Measurements from ENCODE around the gene CDC42EP4.

CDC42EP4 gene

GRCh38 chr17:73290399-73291259 lies 21.2 kb downstream of the CDC42EP4 start:
- H3K4me3 ChIP-seq (ENCODE audit: control insufficient read depth, low read depth, low read length): no peak overlapping the region
- no peak for TF ChIP-seq CTCF (IDR thresholded peaks at IDR 0.05; ENCODE audit: control insufficient read depth, insufficient read depth, low read depth, low read length, missing control alignments)
- no peak for DNase-seq (ENCODE audit: low read depth)

GRCh38 chr17:73289549-73290254 lies 22.1 kb downstream of the CDC42EP4 start:
- no peak overlapping the region for H3K4me3 ChIP-seq (ENCODE audit: control insufficient read depth, low read depth, low read length)
- DNase-seq (ENCODE audit: low read depth): no peak
- no peak for TF ChIP-seq CTCF (IDR thresholded peaks at IDR 0.05; ENCODE audit: control insufficient read depth, insufficient read depth, low read depth, low read length, missing control alignments)

- no peak overlapping the region for H3K4me3 ChIP-seq (ENCODE audit: control insufficient read depth, low read depth, low read length)
- no peak for TF ChIP-seq CTCF (IDR thresholded peaks at IDR 0.05; ENCODE audit: control insufficient read depth, insufficient read depth, low read depth, low read length, missing control alignments)
- DNase-seq (ENCODE audit: low read depth): no peak
Observed at GRCh38 chr17:73288534-73289302, 23.1 kb downstream of the CDC42EP4 start.

- no peak overlapping the region for H3K4me3 ChIP-seq (ENCODE audit: control insufficient read depth, low read depth, low read length)
- TF ChIP-seq CTCF (IDR thresholded peaks at IDR 0.05; ENCODE audit: control insufficient read depth, insufficient read depth, low read depth, low read length, missing control alignments): no peak
- DNase-seq (ENCODE audit: low read depth): no peak
Observed at GRCh38 chr17:73286863-73287296, 24.9 kb downstream of the CDC42EP4 start.

- TF ChIP-seq CTCF (IDR thresholded peaks at IDR 0.05; ENCODE audit: control insufficient read depth, insufficient read depth, low read depth, low read length, missing control alignments): no peak
- DNase-seq (ENCODE audit: low read depth): no peak
- no peak overlapping the region for H3K4me3 ChIP-seq (ENCODE audit: control insufficient read depth, low read depth, low read length)
Observed at GRCh38 chr17:73285916-73286862, 25.6 kb downstream of the CDC42EP4 start.
